ENCODE measurements around the gene TPT1.

GRCh38 chr13:45385320-45385719 is 44.3 kb upstream of the TPT1 start:
- TF ChIP-seq ZFP30 (CRISPR knock-in tag; IDR thresholded peaks at IDR 0.05) = no peak
- no peak for TF ChIP-seq TCF4 (CRISPR knock-in tag; IDR thresholded peaks at IDR 0.05; ENCODE audit: borderline replicate concordance)
- TF ChIP-seq RARB (CRISPR knock-in tag; IDR thresholded peaks at IDR 0.05) = no peak
- no peak for TF ChIP-seq PPARA (CRISPR knock-in tag; IDR thresholded peaks at IDR 0.05; ENCODE audit: borderline replicate concordance)
- no peak for TF ChIP-seq ISL1 (CRISPR knock-in tag; IDR thresholded peaks at IDR 0.05)
- no peak for TF ChIP-seq ESRRG (CRISPR knock-in tag; IDR thresholded peaks at IDR 0.05)
- TF ChIP-seq PATZ1 (CRISPR knock-in tag; IDR thresholded peaks at IDR 0.05; ENCODE audit: borderline replicate concordance) = no peak
- TF ChIP-seq CSRNP3 (CRISPR knock-in tag; IDR thresholded peaks at IDR 0.05) = no peak
- no peak for TF ChIP-seq OSR1 (CRISPR knock-in tag; IDR thresholded peaks at IDR 0.05)

Data from SK-N-SH treated with all-trans-retinoic acid at 6 μM for 48 hours (cell line).